ENCODE data around the gene MYCT1.

- no peak for TF ChIP-seq CTCF (IDR thresholded peaks at IDR 0.05)
- TF ChIP-seq POLR2A (IDR thresholded peaks at IDR 0.05) = no peak
Measured at GRCh38 chr6:152765331-152765730, 67.6 kb downstream of the MYCT1 start.
